WERI-Rb-1 (cell line): ENCODE results near the gene TGM1.

Source experiments
- DNase-seq: peaks from one replicate; pipeline ENCODE4 v3.0.0-alpha.2; 2020
- H3K27ac ChIP-seq: fragments of 250-450 bp; sonication (Bioruptor Pico); 2 replicates; pipeline ENCODE4 v1.5.1; 2020; ENCODE audit warnings: mild to moderate bottlenecking, moderate library complexity
- H3K27me3 ChIP-seq: fragments of 250-450 bp; sonication (Bioruptor Pico); 2 replicates; pipeline ENCODE4 v1.5.1; 2021; ENCODE audit warnings: mild to moderate bottlenecking, low read depth, moderate library complexity; ENCODE audit not compliant: insufficient read depth, severe bottlenecking
- H3K36me3 ChIP-seq: fragments of 250-450 bp; sonication (Bioruptor Pico); 2 replicates; pipeline ENCODE4 v1.5.1; 2020; ENCODE audit warnings: mild to moderate bottlenecking, moderate library complexity
- H3K4me3 ChIP-seq: 2 replicates; pipeline ENCODE4 v1.5.1; 2011; ENCODE audit warnings: low read depth, mild to moderate bottlenecking, control low read depth, low read length
- H3K9me3 ChIP-seq: fragments of 250-450 bp; sonication (Bioruptor Pico); 2 replicates; pipeline ENCODE4 v1.5.1; 2021; ENCODE audit warnings: mild to moderate bottlenecking, moderate library complexity; ENCODE audit not compliant: severe bottlenecking
- TF ChIP-seq, protein P1 (sequence below): IDR thresholded peaks from 2 replicates; pipeline ENCODE4 v1.5.1; 2011; ENCODE audit warnings: low read depth, mild to moderate bottlenecking, control low read depth, inconsistent platforms, low read length

TGM1 gene

DNA sequence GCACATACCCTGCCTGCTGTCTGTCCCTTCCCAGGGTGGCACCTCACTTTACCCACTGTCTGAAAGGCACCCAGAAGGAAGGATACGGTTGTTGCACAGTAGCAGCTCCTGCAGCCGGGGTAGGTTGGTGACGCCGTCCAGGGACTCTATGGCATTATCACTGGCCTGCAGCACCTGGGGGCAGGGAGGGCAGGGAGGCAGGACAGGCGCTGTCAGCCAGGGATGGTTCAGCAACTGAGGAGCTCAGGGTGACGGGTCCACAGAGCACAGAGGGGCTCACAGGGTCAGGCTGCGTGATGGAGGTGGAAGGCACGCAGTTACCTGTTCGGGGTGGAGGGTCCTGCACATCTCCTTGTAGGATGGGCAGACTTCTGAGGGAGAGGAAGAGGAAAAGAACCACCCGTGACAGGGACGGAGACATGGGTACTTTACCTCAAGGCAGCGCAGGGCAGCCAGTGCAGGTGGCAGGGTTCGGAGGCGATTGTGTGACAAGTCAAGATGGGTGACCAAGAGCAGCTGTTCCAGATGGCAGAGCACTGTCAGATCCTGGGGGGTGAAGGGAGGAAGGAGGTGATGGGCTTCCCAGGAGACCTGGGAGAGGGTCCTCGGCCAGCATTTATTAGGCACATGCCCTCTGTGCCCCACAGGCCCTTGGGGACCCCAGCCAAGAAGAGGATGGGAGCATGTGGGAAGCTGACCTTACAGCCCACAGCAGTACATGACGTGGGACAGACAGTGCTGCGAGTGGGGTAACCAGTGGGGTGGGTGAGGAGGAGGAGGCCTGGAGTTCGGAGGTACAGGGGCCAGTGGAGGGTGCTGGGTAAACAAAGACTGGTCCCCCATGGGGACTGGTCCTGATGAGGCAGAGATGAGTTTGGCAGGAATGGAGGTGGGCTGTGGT lies 3.6 kb upstream of the TGM1 start:
- DNase-seq: no peak
- no peak overlapping the region for H3K4me3 ChIP-seq
- H3K36me3 ChIP-seq: no peaks in the 10 kb centered on the region
- TF ChIP-seq, protein P1, sequence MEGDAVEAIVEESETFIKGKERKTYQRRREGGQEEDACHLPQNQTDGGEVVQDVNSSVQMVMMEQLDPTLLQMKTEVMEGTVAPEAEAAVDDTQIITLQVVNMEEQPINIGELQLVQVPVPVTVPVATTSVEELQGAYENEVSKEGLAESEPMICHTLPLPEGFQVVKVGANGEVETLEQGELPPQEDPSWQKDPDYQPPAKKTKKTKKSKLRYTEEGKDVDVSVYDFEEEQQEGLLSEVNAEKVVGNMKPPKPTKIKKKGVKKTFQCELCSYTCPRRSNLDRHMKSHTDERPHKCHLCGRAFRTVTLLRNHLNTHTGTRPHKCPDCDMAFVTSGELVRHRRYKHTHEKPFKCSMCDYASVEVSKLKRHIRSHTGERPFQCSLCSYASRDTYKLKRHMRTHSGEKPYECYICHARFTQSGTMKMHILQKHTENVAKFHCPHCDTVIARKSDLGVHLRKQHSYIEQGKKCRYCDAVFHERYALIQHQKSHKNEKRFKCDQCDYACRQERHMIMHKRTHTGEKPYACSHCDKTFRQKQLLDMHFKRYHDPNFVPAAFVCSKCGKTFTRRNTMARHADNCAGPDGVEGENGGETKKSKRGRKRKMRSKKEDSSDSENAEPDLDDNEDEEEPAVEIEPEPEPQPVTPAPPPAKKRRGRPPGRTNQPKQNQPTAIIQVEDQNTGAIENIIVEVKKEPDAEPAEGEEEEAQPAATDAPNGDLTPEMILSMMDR: no peak
- H3K9me3 ChIP-seq: no peaks in the 10 kb centered on the region
- no peaks in the 10 kb centered on the region for H3K27me3 ChIP-seq
- no peak overlapping the region for H3K27ac ChIP-seq

DNA sequence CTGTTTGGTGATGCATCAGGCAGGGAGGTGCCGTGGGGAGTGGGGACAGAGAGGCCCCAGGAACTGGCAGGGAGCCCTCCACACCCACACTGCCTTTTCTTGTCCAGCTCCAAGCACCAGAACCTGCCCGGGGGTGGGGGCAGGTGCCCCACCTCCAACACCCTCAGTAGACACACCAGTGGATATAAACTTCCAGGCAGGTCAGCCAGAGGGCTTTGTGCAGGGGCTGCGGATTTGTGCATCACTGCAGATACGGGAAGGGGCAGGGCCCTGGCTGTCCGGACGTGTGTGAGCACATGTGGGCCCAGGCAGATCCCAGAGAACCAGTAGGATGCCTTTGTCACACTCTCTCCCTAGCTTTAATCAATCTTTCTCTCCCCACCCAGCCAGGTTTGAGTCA lies 1.3 kb upstream of the TGM1 start:
- H3K27me3 ChIP-seq: no peaks in the 10 kb centered on the region
- H3K9me3 ChIP-seq: no peaks in the 10 kb centered on the region
- H3K4me3 ChIP-seq: no peak overlapping the region
- no peaks in the 10 kb centered on the region for H3K36me3 ChIP-seq
- DNase-seq: no peak
- TF ChIP-seq, protein P1: no peak
- peak overlapping the region; percentile 39 for H3K27ac ChIP-seq

DNA sequence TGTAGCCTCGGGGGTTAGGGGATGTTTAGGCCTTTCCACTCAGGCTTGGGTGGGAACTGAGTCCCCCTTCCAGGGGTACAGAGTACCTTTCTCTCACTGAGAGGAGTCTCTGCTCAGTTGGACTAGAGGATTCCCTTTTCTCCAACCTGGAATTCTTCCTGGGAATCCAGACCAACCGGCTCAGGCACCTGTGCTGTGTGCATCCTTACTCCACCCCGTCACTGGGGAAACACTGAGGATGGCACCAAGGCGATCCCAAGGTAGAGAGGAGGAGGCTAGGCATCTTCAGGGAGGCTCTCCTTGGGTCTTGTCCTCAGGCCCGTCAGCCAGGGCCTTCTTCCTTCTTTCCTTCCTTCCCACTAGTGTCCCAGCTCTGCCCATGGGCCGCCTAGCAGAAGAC lies 871 bp upstream of the TGM1 start:
- TF ChIP-seq, protein P1: no peak
- H3K4me3 ChIP-seq: no peak overlapping the region
- DNase-seq: no peak
- no peaks in the 10 kb centered on the region for H3K36me3 ChIP-seq
- peak overlapping the region; percentile 39 for H3K27ac ChIP-seq
- no peaks in the 10 kb centered on the region for H3K27me3 ChIP-seq
- H3K9me3 ChIP-seq: no peaks in the 10 kb centered on the region

DNA sequence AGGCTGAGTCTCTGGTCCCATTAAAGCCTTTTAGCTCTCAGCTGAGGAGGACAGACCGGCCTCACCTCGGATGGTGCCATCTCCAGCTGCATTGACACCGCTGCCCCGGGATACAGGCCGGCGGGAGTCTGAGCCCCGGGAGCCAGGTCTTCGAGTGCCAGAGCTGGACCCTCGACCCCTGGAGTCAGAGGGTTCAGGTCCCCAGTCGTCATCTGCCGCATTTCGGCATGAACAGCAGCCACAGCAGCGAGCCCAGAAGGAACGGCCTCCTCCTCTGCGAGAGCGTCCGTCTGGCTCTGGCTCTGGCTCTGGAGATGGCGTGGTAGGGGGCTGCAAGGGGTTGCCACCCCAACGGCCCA lies 1.0 kb downstream of the TGM1 start:
- Histone ChIP-seq H3K27me3 (no peaks in the 10 kb centered on the region), H3K36me3 (no peaks in the 10 kb centered on the region), H3K4me3 (no peak overlapping the region), H3K9me3 (no peaks in the 10 kb centered on the region), H3K27ac (no peak overlapping the region)
- no peak for DNase-seq
- TF ChIP-seq, protein P1: no peak

DNA sequence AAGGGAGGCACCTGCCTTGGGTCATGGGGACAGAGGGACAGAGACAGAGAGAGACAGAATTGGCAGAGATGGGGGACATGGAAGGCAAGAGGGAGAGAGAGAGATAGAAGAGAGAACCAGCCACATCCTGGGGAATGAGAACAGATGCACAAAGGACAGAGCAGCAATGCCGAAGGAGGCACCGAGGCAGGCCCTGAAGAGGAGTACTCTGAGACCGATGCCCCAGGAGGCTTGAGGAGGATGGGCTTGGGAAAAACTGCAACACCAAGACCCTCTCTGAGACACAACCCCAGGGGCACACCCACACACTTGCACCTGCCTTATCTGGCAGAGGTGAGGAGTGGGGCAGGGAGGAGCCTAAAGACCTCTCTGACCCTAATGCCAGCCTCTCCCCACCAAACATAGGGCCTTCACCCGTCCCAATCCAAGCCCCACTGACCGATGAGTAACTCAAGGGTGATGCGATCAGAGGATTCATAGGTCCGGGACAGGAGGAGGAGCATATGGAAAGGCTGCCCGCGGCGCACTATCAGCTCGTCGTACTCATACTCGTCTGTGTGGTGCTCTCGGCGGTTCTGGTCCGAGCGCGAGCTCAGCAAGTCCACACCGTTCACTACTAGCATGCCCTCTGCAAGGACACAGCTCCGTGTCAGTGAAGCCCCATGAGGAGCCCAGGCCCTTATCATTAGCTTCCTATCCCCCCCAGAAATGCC lies 1.6 kb downstream of the TGM1 start:
- DNase-seq: no peak
- Histone ChIP-seq H3K36me3 (no peaks in the 10 kb centered on the region), H3K27me3 (no peaks in the 10 kb centered on the region), H3K4me3 (no peak overlapping the region), H3K9me3 (no peaks in the 10 kb centered on the region), H3K27ac (no peak overlapping the region)
- TF ChIP-seq, protein P1: no peak
